GM23338 (cell line): ENCODE results near the gene TRA2B. TPM values are rescaled to one million over a fixed set of nuclear protein-coding genes. Genes with fewer than 3 reads are reported as not detected.

Source experiments
- ATAC-seq: fragments of 200-7000 bp; cut with Tn5 transposase; 3 replicates; pipeline ENCODE4 v1.9.1; 2020
- DNase-seq: peaks from one replicate; pipeline ENCODE4 v3.0.0-alpha.2; 2015; ENCODE audit warnings: low spot score
- H2AFZ ChIP-seq: fragments of 200-600 bp; sonication (generic); 2 replicates; pipeline ENCODE4 v1.8.0; 2016; ENCODE audit warnings: antibody characterized with exemption, mild to moderate bottlenecking, moderate library complexity
- H3F3A ChIP-seq: fragments of 200-600 bp; sonication (generic); replicated peaks from 2 replicates; pipeline ENCODE4 v1.8.0; 2017; ENCODE audit warnings: antibody characterized with exemption, mixed run types, low read depth
- H3K27ac ChIP-seq: fragments of 200-600 bp; sonication (generic); 2 replicates; pipeline ENCODE4 v1.6.1; 2016; ENCODE audit warnings: low read depth
- H3K27me3 ChIP-seq: fragments of 200-600 bp; sonication (generic); 2 replicates; pipeline ENCODE4 v1.8.0; 2016; ENCODE audit warnings: mild to moderate bottlenecking, mixed run types, moderate library complexity; ENCODE audit not compliant: insufficient read depth
- H3K36me3 ChIP-seq: fragments of 200-600 bp; sonication (generic); 2 replicates; pipeline ENCODE4 v1.8.0; 2016; ENCODE audit warnings: mild to moderate bottlenecking; ENCODE audit not compliant: insufficient read depth
- H3K4me1 ChIP-seq: fragments of 200-600 bp; sonication (generic); 2 replicates; pipeline ENCODE4 v1.8.0; 2016; ENCODE audit warnings: mild to moderate bottlenecking, moderate library complexity; ENCODE audit not compliant: insufficient read depth
- H3K4me2 ChIP-seq: fragments of 200-600 bp; sonication (generic); 2 replicates; pipeline ENCODE4 v1.7.1; 2017; ENCODE audit warnings: mixed run types
- H3K4me3 ChIP-seq: fragments of 200-600 bp; sonication (generic); 2 replicates; pipeline ENCODE4 v1.6.1; 2016; ENCODE audit warnings: mixed run types
- H3K79me2 ChIP-seq: fragments of 200-600 bp; sonication (generic); replicated peaks from 2 replicates; pipeline ENCODE4 v1.8.0; 2017; ENCODE audit warnings: mild to moderate bottlenecking; ENCODE audit not compliant: insufficient read depth
- H3K9me2 ChIP-seq: fragments of 200-600 bp; sonication (generic); 2 replicates; pipeline ENCODE4 v1.8.0; 2017; ENCODE audit not compliant: insufficient read depth
- H4K20me1 ChIP-seq: fragments of 200-600 bp; sonication (generic); replicated peaks from 2 replicates; pipeline ENCODE4 v1.8.0; 2017; ENCODE audit warnings: mild to moderate bottlenecking; ENCODE audit not compliant: insufficient read depth
- H3K27ac Mint-ChIP-seq: 2 replicates; pipeline ENCODE4 v1.8.0; 2020; ENCODE audit warnings: inconsistent platforms, mild to moderate bottlenecking, moderate library complexity, mixed read lengths
- H3K27me3 Mint-ChIP-seq: 3 replicates; pipeline ENCODE4 v1.8.0; 2022; ENCODE audit warnings: low read depth, mild to moderate bottlenecking, moderate library complexity, mixed read lengths, inconsistent platforms; ENCODE audit not compliant: insufficient read depth, poor library complexity
- H3K36me3 Mint-ChIP-seq: 3 replicates; pipeline ENCODE4 v1.8.0; 2021; ENCODE audit warnings: low read depth, mild to moderate bottlenecking, inconsistent platforms, moderate library complexity, mixed read lengths
- H3K4me1 Mint-ChIP-seq: 3 replicates; pipeline ENCODE4 v1.8.0; 2020; ENCODE audit warnings: mild to moderate bottlenecking, inconsistent platforms, mixed read lengths
- H3K4me3 Mint-ChIP-seq: 3 replicates; pipeline ENCODE4 v1.8.0; 2021; ENCODE audit warnings: moderate library complexity, mild to moderate bottlenecking, inconsistent platforms, mixed read lengths
- H3K9me3 Mint-ChIP-seq: 3 replicates; pipeline ENCODE4 v1.8.0; 2020; ENCODE audit warnings: moderate library complexity, mild to moderate bottlenecking, inconsistent platforms, mixed read lengths
- CREB1 ChIP-seq: fragments of 250-450 bp; sonication (Bioruptor Pico); IDR thresholded peaks from 2 replicates; pipeline ENCODE4 v1.5.0; 2020; ENCODE audit warnings: low read depth, mild to moderate bottlenecking, moderate library complexity
- CTCF ChIP-seq, 2 experiments: fragments of 200-600 bp in 1 of 2; sonication (generic) in 1 of 2; conservative IDR thresholded peaks; 2 replicates each; pipeline versions ENCODE4 v1.5.1 to v1.6.1; 2016 to 2017; ENCODE audit warnings: antibody characterized with exemption in 2 of 2, low read depth in 2 of 2, mild to moderate bottlenecking in 2 of 2, moderate library complexity in 1 of 2
- ETS1 ChIP-seq: IDR thresholded peaks from 2 replicates; pipeline ENCODE4 v1.6.1; 2016; ENCODE audit warnings: antibody characterized with exemption
- EZH2 ChIP-seq: fragments of 200-600 bp; sonication (generic); IDR thresholded peaks from one replicate; pipeline ENCODE4 v1.8.0; 2017; ENCODE audit warnings: antibody characterized with exemption, mild to moderate bottlenecking, low read depth; ENCODE audit not compliant: unreplicated experiment
- EZH2phosphoT487 ChIP-seq: fragments of 200-600 bp; sonication (generic); IDR thresholded peaks from one replicate; pipeline ENCODE4 v1.8.1; 2018; ENCODE audit warnings: antibody characterized with exemption; ENCODE audit not compliant: unreplicated experiment
- JUNB ChIP-seq: IDR thresholded peaks from one replicate; pipeline ENCODE4 v1.6.1; 2016; ENCODE audit warnings: antibody characterized with exemption; ENCODE audit not compliant: unreplicated experiment
- NANOG ChIP-seq: IDR thresholded peaks from 2 replicates; pipeline ENCODE4 v1.6.1; 2016; ENCODE audit warnings: antibody characterized with exemption, borderline replicate concordance
- POLR2AphosphoS5 ChIP-seq: IDR thresholded peaks from 2 replicates; pipeline ENCODE4 v1.6.1; 2016; ENCODE audit warnings: antibody characterized with exemption, low read depth
- REST ChIP-seq: IDR thresholded peaks from one replicate; pipeline ENCODE4 v1.6.1; 2018; ENCODE audit warnings: antibody characterized with exemption; ENCODE audit not compliant: unreplicated experiment
- STAT1 ChIP-seq: IDR thresholded peaks from one replicate; pipeline ENCODE4 v1.6.1; 2016; ENCODE audit warnings: antibody characterized with exemption; ENCODE audit not compliant: unreplicated experiment
- ZNF114 ChIP-seq: fragments of 250-450 bp; sonication (Bioruptor Pico); IDR thresholded peaks from 2 replicates; pipeline ENCODE4 v1.5.0; 2020; ENCODE audit warnings: mild to moderate bottlenecking, moderate library complexity
- ZNF331 ChIP-seq: fragments of 250-450 bp; sonication (Bioruptor Pico); IDR thresholded peaks from 2 replicates; pipeline ENCODE4 v1.5.0; 2020; ENCODE audit warnings: low read depth, mild to moderate bottlenecking, moderate library complexity
- ZNF462 ChIP-seq: fragments of 250-450 bp; sonication (Bioruptor Pico); IDR thresholded peaks from 2 replicates; pipeline ENCODE4 v1.5.0; 2020; ENCODE audit warnings: mild to moderate bottlenecking, moderate library complexity
- polyA plus RNA-seq: library from polyadenylated mRNA; unstranded; fragments of >200 nt; fragmentation: Nextera tagmentation; extraction: Ambion mirVana; gene quantifications from 2 replicates; pipeline ENCODE4 v1.2.1, GENCODE V29; 2016
- total RNA-seq: library from RNA; depleted of rRNA; stranded (reverse); fragments of >200 nt; shearing (Covaris generic); gene quantifications from 2 replicates; pipeline ENCODE4 v1.2.3, GENCODE V29; 2014

Gene TRA2B
- total and polyA plus RNA-seq, 2 experiments from 2014 or later: 360 to 602 TPM

GRCh38 chr3:185935465-185936272 lies 2.1 kb downstream of the TRA2B start:
- peak overlapping the region; percentile 100 for H3K4me3 Mint-ChIP-seq
- Histone ChIP-seq H4K20me1 (peaks cover 60% of the 10 kb centered on the region), H3K4me3 (peak overlapping the region; percentile 95), H3K9me2 (no peaks in the 10 kb centered on the region), H3K27ac (peak overlapping the region; percentile 1; the same call in 1 of the 2 replicates), H2AFZ (no peak overlapping the region), H3K27me3 (no peaks in the 10 kb centered on the region), H3K79me2 (peaks cover 72% of the 10 kb centered on the region), H3K4me2 (peak overlapping the region; percentile 89), H3K4me1 (peaks cover 39% of the 10 kb centered on the region), H3F3A (no peaks in the 10 kb centered on the region), H3K36me3 (peaks cover 3% of the 10 kb centered on the region; the same call in 1 of the 2 replicates)
- ATAC-seq (no peak), DNase-seq (no peak)
- H3K27ac Mint-ChIP-seq: peak overlapping the region; percentile 100
- peaks cover 40% of the 10 kb centered on the region for H3K4me1 Mint-ChIP-seq
- peaks cover 26% of the 10 kb centered on the region for H3K27me3 Mint-ChIP-seq
- H3K36me3 Mint-ChIP-seq: peaks cover 61% of the 10 kb centered on the region
- no peak for TF ChIP-seq ZNF462 (CRISPR knock-in tag)
- no peak for TF ChIP-seq REST
- no peak for TF ChIP-seq EZH2phosphoT487
- TF ChIP-seq EZH2: no peak
- no peak for TF ChIP-seq CREB1
- TF ChIP-seq CTCF (conservative IDR thresholded peaks at IDR 0.05; ENCODE audit: low read depth in 2 of 2): no peak
- no peak for TF ChIP-seq ZNF114 (CRISPR knock-in tag)
- TF ChIP-seq NANOG: no peak
- no peak for TF ChIP-seq POLR2AphosphoS5
- no peak for TF ChIP-seq ZNF331 (CRISPR knock-in tag)
- no peak for TF ChIP-seq ETS1
- TF ChIP-seq STAT1: no peak
- no peak for TF ChIP-seq JUNB
- H3K9me3 Mint-ChIP-seq: peaks cover 19% of the 10 kb centered on the region
